ENCODE data around the gene TMEM74B.

- TF ChIP-seq CTCF (IDR thresholded peaks at IDR 0.05) (no peak), POLR2A (IDR thresholded peaks at IDR 0.05) (no peak)
These were observed 10.4 kb upstream of the TMEM74B start for GRCh38 chr20:1195226-1195625.
